ENCODE data around the gene RSPH10B2. TPM values are rescaled to one million over a fixed set of nuclear protein-coding genes. Genes with fewer than 3 reads are reported as not detected.
"Not testable (repeated sequence)": the region's sequence is repeated elsewhere in the genome, so short reads cannot be mapped to it uniquely, and the experiment has no call there.

The RSPH10B2 gene
- total and polyA plus RNA-seq, 2 donors from 2014 or later, result 0.22 TPM; not detected in 1

DNA sequence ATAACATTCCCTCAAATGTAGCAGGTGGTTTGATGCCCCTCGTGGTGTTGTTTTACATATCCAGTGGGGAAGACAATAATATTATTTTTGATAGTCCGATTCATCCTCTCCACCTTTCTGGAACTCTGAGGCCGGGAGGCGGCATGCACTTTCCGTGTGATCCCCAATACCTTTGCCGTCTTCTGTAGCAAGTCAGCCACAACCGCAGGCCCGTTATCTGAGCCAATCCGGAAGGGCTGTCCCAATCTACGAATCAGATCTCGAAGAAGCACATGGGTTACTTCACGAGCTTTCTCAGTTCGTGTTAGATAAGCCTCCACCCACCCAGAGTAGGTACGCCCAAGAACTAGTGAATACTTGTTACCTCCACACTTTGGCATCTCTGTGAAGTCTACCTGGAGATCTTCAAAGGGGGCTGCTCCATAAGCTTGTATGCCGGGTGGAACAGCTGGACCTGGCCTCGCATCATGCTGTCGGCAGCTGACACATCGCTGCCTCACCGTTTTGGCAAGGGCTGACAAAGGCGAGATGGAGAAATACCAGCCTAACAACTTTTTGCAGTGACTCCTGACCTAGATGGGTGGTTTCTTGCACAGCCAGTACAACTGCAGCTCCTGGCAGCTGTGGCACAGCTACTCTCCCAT lies 88.5 kb downstream of the RSPH10B2 start:
- H3K36me3 ChIP-seq (ENCODE audit: control insufficient read depth in 2 of 3, insufficient read depth in 3 of 3, low read length in 3 of 3); H3K27ac ChIP-seq (ENCODE audit: low read depth in 2 of 2, low read length in 2 of 2); H3K4me1 ChIP-seq (ENCODE audit: control insufficient read depth in 2 of 3, insufficient read depth in 2 of 3, low read depth in 1 of 3, low read length in 3 of 3); FAIRE-seq; intact Hi-C loops (cut with DNase I); H3K9ac ChIP-seq (ENCODE audit: low read length in 3 of 3); H3K9me3 ChIP-seq (ENCODE audit: control insufficient read depth in 2 of 3, insufficient read depth in 1 of 3, low read length in 3 of 3); DNase-seq; H3K4me3 ChIP-seq (ENCODE audit: low read length in 3 of 3); H3K27me3 ChIP-seq (ENCODE audit: control insufficient read depth, insufficient read depth, low read length): not testable (repeated sequence)

DNA sequence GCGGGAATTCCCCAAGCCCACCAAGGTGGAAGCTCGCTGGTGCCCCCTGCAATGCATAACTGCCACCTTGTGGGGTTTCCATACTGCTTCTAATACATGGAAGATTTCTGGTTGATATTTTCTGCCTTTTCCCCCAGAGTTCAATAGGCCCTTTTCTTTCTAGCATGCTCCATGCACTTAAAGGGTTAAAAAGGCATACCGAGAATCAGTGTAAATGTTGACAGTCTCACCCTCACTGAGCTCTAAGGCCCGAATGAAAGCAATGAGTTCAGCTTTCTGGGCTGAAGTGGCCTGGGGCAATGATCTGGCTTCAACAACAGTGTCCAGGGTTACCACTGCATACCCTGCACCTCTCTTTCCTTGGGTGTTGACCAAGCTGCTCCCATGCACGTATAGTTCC lies 89.2 kb downstream of the RSPH10B2 start:
- H3K27ac ChIP-seq (ENCODE audit: low read depth in 2 of 2, low read length in 2 of 2); intact Hi-C loops (cut with DNase I); H3K9ac ChIP-seq (ENCODE audit: low read length in 3 of 3); H3K4me3 ChIP-seq (ENCODE audit: low read length in 3 of 3); H3K9me3 ChIP-seq (ENCODE audit: control insufficient read depth in 2 of 3, insufficient read depth in 1 of 3, low read length in 3 of 3); H3K36me3 ChIP-seq (ENCODE audit: control insufficient read depth in 2 of 3, insufficient read depth in 3 of 3, low read length in 3 of 3); DNase-seq; FAIRE-seq; H3K27me3 ChIP-seq (ENCODE audit: control insufficient read depth, insufficient read depth, low read length); H3K4me1 ChIP-seq (ENCODE audit: control insufficient read depth in 2 of 3, insufficient read depth in 2 of 3, low read depth in 1 of 3, low read length in 3 of 3): not testable (repeated sequence)

DNA sequence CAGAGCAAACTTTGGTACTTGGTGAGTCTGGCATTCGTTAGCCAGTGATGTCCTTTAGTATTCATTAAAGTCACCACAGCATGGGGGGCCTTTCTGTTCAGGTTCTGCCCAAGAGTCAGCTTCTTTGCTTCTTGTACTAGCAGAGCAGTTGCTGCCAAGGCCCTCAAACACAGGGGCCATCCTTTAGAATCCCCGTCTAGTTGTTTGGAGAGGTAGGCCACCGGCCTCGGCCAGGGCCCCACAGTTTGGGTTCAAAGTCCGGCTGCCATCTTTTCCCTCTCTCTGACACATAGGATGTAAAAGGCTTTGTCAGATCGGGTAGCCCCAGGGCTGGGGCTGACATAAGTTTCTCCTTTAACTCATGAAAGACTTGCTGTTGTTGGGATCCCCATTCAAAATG lies 89.8 kb downstream of the RSPH10B2 start:
- H3K27ac ChIP-seq (ENCODE audit: low read depth in 2 of 2, low read length in 2 of 2); H3K4me1 ChIP-seq (ENCODE audit: control insufficient read depth in 2 of 3, insufficient read depth in 2 of 3, low read depth in 1 of 3, low read length in 3 of 3); H3K9me3 ChIP-seq (ENCODE audit: control insufficient read depth in 2 of 3, insufficient read depth in 1 of 3, low read length in 3 of 3); intact Hi-C loops (cut with DNase I); FAIRE-seq; DNase-seq; H3K4me3 ChIP-seq (ENCODE audit: low read length in 3 of 3); H3K36me3 ChIP-seq (ENCODE audit: control insufficient read depth in 2 of 3, insufficient read depth in 3 of 3, low read length in 3 of 3); H3K9ac ChIP-seq (ENCODE audit: low read length in 3 of 3); H3K27me3 ChIP-seq (ENCODE audit: control insufficient read depth, insufficient read depth, low read length): not testable (repeated sequence)

DNA sequence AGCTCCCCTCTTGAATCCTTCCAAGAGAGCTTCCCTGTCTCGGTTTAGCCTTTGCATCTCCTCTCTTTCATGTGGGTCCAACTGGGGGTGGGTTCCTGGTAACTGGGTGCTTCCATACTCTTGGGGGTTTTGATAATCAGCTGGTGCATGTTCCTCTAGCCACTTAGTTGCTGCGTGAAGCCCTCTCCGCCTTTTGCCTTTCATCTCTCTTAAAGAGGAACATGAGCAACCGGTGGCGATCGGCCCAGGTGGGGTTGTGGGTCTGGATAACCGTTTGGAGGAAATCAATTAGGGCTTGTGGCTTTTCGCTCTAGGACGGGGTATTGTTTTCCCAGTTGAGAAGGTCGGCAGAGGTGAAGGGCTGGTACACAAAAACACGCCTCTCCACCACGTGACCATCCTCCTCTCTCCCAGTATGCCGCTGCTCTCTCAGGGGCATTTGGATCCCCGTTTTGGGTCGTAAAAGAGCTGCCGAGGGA lies 92.1 kb downstream of the RSPH10B2 start:
- H3K4me1 ChIP-seq (ENCODE audit: control insufficient read depth in 2 of 3, insufficient read depth in 2 of 3, low read depth in 1 of 3, low read length in 3 of 3); H3K36me3 ChIP-seq (ENCODE audit: control insufficient read depth in 2 of 3, insufficient read depth in 3 of 3, low read length in 3 of 3); H3K27ac ChIP-seq (ENCODE audit: low read depth in 2 of 2, low read length in 2 of 2); intact Hi-C loops (cut with DNase I); H3K4me3 ChIP-seq (ENCODE audit: low read length in 3 of 3); H3K9me3 ChIP-seq (ENCODE audit: control insufficient read depth in 2 of 3, insufficient read depth in 1 of 3, low read length in 3 of 3); FAIRE-seq; H3K9ac ChIP-seq (ENCODE audit: low read length in 3 of 3); H3K27me3 ChIP-seq (ENCODE audit: control insufficient read depth, insufficient read depth, low read length); DNase-seq: not testable (repeated sequence)

DNA sequence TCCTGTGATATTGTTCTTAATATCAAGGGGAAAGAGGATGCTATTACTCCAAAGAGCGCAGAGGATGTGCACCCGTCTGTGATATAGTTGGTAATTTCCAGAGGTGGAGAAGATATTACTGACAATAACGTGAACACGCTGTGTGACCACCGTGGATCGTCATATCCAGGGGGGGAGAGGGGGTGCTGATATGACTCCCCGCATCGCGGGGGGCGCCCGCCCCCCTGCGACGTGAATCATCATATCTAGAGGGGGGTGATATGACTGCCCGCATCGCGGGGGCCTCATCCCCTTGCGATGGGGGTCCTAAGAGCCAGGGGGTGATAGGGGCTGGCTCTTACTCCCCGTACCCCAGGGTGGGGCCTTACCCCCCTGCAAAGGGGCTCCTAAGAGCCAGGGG lies 93.8 kb downstream of the RSPH10B2 start:
- intact Hi-C loops (cut with DNase I); H3K9me3 ChIP-seq (ENCODE audit: control insufficient read depth in 2 of 3, insufficient read depth in 1 of 3, low read length in 3 of 3); H3K4me1 ChIP-seq (ENCODE audit: control insufficient read depth in 2 of 3, insufficient read depth in 2 of 3, low read depth in 1 of 3, low read length in 3 of 3); DNase-seq; H3K9ac ChIP-seq (ENCODE audit: low read length in 3 of 3); FAIRE-seq; H3K36me3 ChIP-seq (ENCODE audit: control insufficient read depth in 2 of 3, insufficient read depth in 3 of 3, low read length in 3 of 3); H3K4me3 ChIP-seq (ENCODE audit: low read length in 3 of 3); H3K27me3 ChIP-seq (ENCODE audit: control insufficient read depth, insufficient read depth, low read length); H3K27ac ChIP-seq (ENCODE audit: low read depth in 2 of 2, low read length in 2 of 2): not testable (repeated sequence)

Other genes starting within 250 kb of the RSPH10B2 start
- gene GRID2IP, start 202.6 kb upstream of the RSPH10B2 start, total RNA-seq, result 0.76 TPM
- gene GRID2IP, start 202.6 kb upstream of the RSPH10B2 start, polyA plus RNA-seq (ENCODE audit: insufficient read depth, low read depth, low replicate concordance), result 0.11 TPM
- 62.4 TPM for gene ZDHHC4, start 176.6 kb upstream of the RSPH10B2 start, total RNA-seq
- gene ZDHHC4, start 176.6 kb upstream of the RSPH10B2 start, polyA plus RNA-seq (ENCODE audit: insufficient read depth, low read depth, low replicate concordance), result 84.1 TPM
- gene INTS15, start 164.1 kb upstream of the RSPH10B2 start, total RNA-seq, result 26.7 TPM
- gene INTS15, start 164.1 kb upstream of the RSPH10B2 start, polyA plus RNA-seq (ENCODE audit: insufficient read depth, low read depth, low replicate concordance), result 16.9 TPM
- gene ZNF853, start 138.5 kb upstream of the RSPH10B2 start, total RNA-seq, result 5.4 TPM
- 3.4 TPM for gene ZNF853, start 138.5 kb upstream of the RSPH10B2 start, polyA plus RNA-seq (ENCODE audit: insufficient read depth, low read depth, low replicate concordance)
- gene ZNF316, start 116.8 kb upstream of the RSPH10B2 start, total RNA-seq, result 31.7 TPM
- gene ZNF316, start 116.8 kb upstream of the RSPH10B2 start, polyA plus RNA-seq (ENCODE audit: insufficient read depth, low read depth, low replicate concordance), result 7.2 TPM
- gene ZNF12, start 47.2 kb upstream of the RSPH10B2 start, total RNA-seq, result 31.3 TPM
- gene ZNF12, start 47.2 kb upstream of the RSPH10B2 start, polyA plus RNA-seq (ENCODE audit: insufficient read depth, low read depth, low replicate concordance), result 9.9 TPM
- 64.2 TPM for gene CCZ1B, start 72.2 kb downstream of the RSPH10B2 start, total RNA-seq
- 32.5 TPM for gene CCZ1B, start 72.2 kb downstream of the RSPH10B2 start, polyA plus RNA-seq (ENCODE audit: insufficient read depth, low read depth, low replicate concordance)